ENCODE data around the gene JAK1. TPM values are rescaled to one million over a fixed set of nuclear protein-coding genes. Genes with fewer than 3 reads are reported as not detected.

JAK1 gene
- total and polyA plus RNA-seq, 2 of the 8 experiments (the other 6 are each of a cell fraction or from before 2014, with no cell fraction given): 7.8 to 24.5 TPM

GRCh38 chr1:64960731-64961130, 5.6 kb downstream of the JAK1 start:
- no peak for TF ChIP-seq KDM4A (IDR thresholded peaks at IDR 0.05; ENCODE audit: low read depth, low read length, severe bottlenecking)
- Histone ChIP-seq H3K36me3 (ENCODE audit: control insufficient read depth in 2 of 4, insufficient read depth in 4 of 4, low read length in 3 of 4) (no peaks in the 10 kb centered on the region), H3K4me2 (ENCODE audit: insufficient read depth in 1 of 2, low read depth in 2 of 2, low read length in 2 of 2) (no peak overlapping the region), H2AK5ac (ENCODE audit: low read depth, low read length) (no peak overlapping the region), H3K23me2 (ENCODE audit: low read depth, low read length) (peaks cover 10% of the 10 kb centered on the region), H3K27ac (ENCODE audit: low read depth, low read length) (no peak overlapping the region), H3K9me3 (ENCODE audit: insufficient read depth in 2 of 2, low read depth in 1 of 2, low read length in 1 of 2) (no peaks in the 10 kb centered on the region), H4K20me1 (replicated peaks in 1 of 2; ENCODE audit: control insufficient read depth in 1 of 2, insufficient read depth in 2 of 2, low read length in 2 of 2) (peaks cover 4 to 8% of the 10 kb centered on the region in 2 experiments), H3K27me3 (replicated peaks in 1 of 4; ENCODE audit: control insufficient read depth in 3 of 4, extremely low read depth in 1 of 4, insufficient read depth in 3 of 4, low read length in 3 of 4) (peaks cover 0 to 8% (median 1%) of the 10 kb centered on the region in 4 experiments; a peak in 4 of 7 replicates), H3K18ac (ENCODE audit: extremely low read depth, low read length) (no peak overlapping the region), H4K5ac (ENCODE audit: insufficient read length, low read depth, low read length) (no peak overlapping the region), H3K23ac (ENCODE audit: insufficient read length) (no peak overlapping the region), H3K79me1 (ENCODE audit: low read depth, low read length) (no peaks in the 10 kb centered on the region), H4K91ac (replicated peaks; ENCODE audit: insufficient read length, low read length) (no peak overlapping the region), H2AFZ (ENCODE audit: low read length) (no peak overlapping the region), H3K4me3 (ENCODE audit: extremely low read depth in 1 of 4, insufficient read depth in 2 of 4, low read depth in 3 of 4, low read length in 4 of 4) (no peak overlapping the region), H2BK15ac (ENCODE audit: low read length) (no peak overlapping the region), H2BK5ac (ENCODE audit: low read depth, low read length) (no peak overlapping the region), H3K4me1 (replicated peaks in 1 of 4; ENCODE audit: control insufficient read depth in 3 of 4, insufficient read depth in 4 of 4, low read length in 3 of 4) (peaks cover 3 to 29% (median 10%) of the 10 kb centered on the region in 4 experiments), H4K8ac (ENCODE audit: extremely low read depth, insufficient read depth, low read length) (no peak overlapping the region), H2BK12ac (ENCODE audit: low read depth, low read length) (no peak overlapping the region), H2BK20ac (ENCODE audit: low read length) (no peak overlapping the region), H3K14ac (ENCODE audit: insufficient read length) (no peak overlapping the region), H2BK120ac (replicated peaks; ENCODE audit: low read depth, low read length) (no peak overlapping the region), H3K4ac (replicated peaks; ENCODE audit: insufficient read length, low read depth, low read length) (no peak overlapping the region), H3K9ac (replicated peaks in 1 of 4; ENCODE audit: extremely low read depth in 1 of 4, low read depth in 3 of 4, low read length in 3 of 4) (no peak overlapping the region), H3K56ac (replicated peaks; ENCODE audit: insufficient read length, low read depth, low read length) (no peak overlapping the region), H3K79me2 (ENCODE audit: control insufficient read depth in 1 of 2, insufficient read depth in 2 of 2, low read length in 2 of 2) (peaks cover 0 to 32% of the 10 kb centered on the region in 2 experiments; a peak in 2 of 4 replicates)
- DNase-seq (ENCODE audit: low read depth in 1 of 2, low spot score in 2 of 2) (no peak), FAIRE-seq (no peak)
- CTCF ChIA-PET (ENCODE audit: partially characterized antibody): interaction anchor here (0.8 to 1.1 kb wide), 6 partner anchors 9 to 102 kb away, joined by 3 read pairs; no protein-coding TSS in a partner anchor
- POLR2A ChIA-PET (ENCODE audit: partially characterized antibody): interaction anchor here (0.7 to 1.1 kb wide), 3 partner anchors 58 to 372 kb away, joined by 3 read pairs; no protein-coding TSS in a partner anchor

Data from H1 (cell line).